HEK293 (cell line): ENCODE measurements around the gene IMMP2L.

Source experiments
- CTCF ChIP-seq: fragments of 450-650 bp; formaldehyde crosslinking; IDR thresholded peaks from 2 replicates; pipeline ENCODE4 v1.5.1; 2016; ENCODE audit warnings: missing biosample characterization, missing genetic modification characterization
- ZNF24 ChIP-seq: fragments of 450-650 bp; formaldehyde crosslinking; IDR thresholded peaks from 2 replicates; pipeline ENCODE4 v1.5.1; 2016; ENCODE audit warnings: missing biosample characterization, missing genetic modification characterization
- ZNF558 ChIP-seq: fragments of 450-650 bp; formaldehyde crosslinking; IDR thresholded peaks from 2 replicates; pipeline ENCODE4 v1.5.1; 2016; ENCODE audit warnings: missing biosample characterization, missing genetic modification characterization
- ZNF561 ChIP-seq: fragments of 450-650 bp; IDR thresholded peaks from 2 replicates; pipeline ENCODE4 v1.5.1; 2018; ENCODE audit warnings: missing biosample characterization, missing genetic modification characterization, borderline replicate concordance
- ZNF76 ChIP-seq: fragments of 450-650 bp; formaldehyde crosslinking; IDR thresholded peaks from 2 replicates; pipeline ENCODE4; 2016; ENCODE audit warnings: low read depth, missing biosample characterization, missing genetic modification characterization, borderline replicate concordance
- ZSCAN5A ChIP-seq: fragments of 450-650 bp; formaldehyde crosslinking; IDR thresholded peaks from 2 replicates; pipeline ENCODE4 v1.5.1; 2016; ENCODE audit warnings: missing biosample characterization, missing genetic modification characterization

- TF ChIP-seq CTCF (tag by site-specific recombination) (no peak), ZNF561 (tag by site-specific recombination) (no peak), ZNF558 (tag by site-specific recombination) (no peak), ZSCAN5A (tag by site-specific recombination) (no peak), ZNF24 (tag by site-specific recombination) (no peak), ZNF76 (tag by site-specific recombination) (no peak)
Measured at GRCh38 chr7:111476586-111477293, 85.6 kb downstream of the IMMP2L start.
